H1 (cell line): ENCODE results near the gene FAM170B. TPM values are rescaled to one million over a fixed set of nuclear protein-coding genes. Genes with fewer than 3 reads are reported as not detected.

Experiments used
- CTCF ChIA-PET: fragments of 300-600 bp; sonication (Branson Sonifier 250); formaldehyde crosslinking; loops from one replicate; lab custom pipeline; 2021; ENCODE audit not compliant: partially characterized antibody; lab: Charles Lee
- POLR2A ChIA-PET: fragments of 300-600 bp; sonication (Branson Sonifier 250); formaldehyde crosslinking; loops from one replicate; lab custom pipeline; 2021; ENCODE audit warnings: inconsistent platforms; ENCODE audit not compliant: partially characterized antibody; lab: Charles Lee
- DNase-seq, 2 experiments: peaks; one replicate each; pipeline versions ENCODE4 v3.0.0 to v3.0.0-alpha.2; 2010 to 2022; ENCODE audit warnings: low spot score in 2 of 2, low read depth in 1 of 2, mixed read lengths in 1 of 2
- FAIRE-seq: peaks from 2 replicates; lab custom pipeline; 2011; peaks lifted over from hg19 to GRCh38; lab: Jason Lieb, UNC
- H2AFZ ChIP-seq: 2 replicates; pipeline ENCODE4 v1.8.1; 2012; ENCODE audit warnings: low read length, inconsistent platforms
- H2AK5ac ChIP-seq: 2 replicates; pipeline ENCODE4 v1.6.1; 2013; ENCODE audit warnings: low read depth, low read length
- H2BK120ac ChIP-seq: replicated peaks from 2 replicates; pipeline ENCODE3; 2013; ENCODE audit warnings: low read depth, low read length, inconsistent platforms
- H2BK12ac ChIP-seq: 2 replicates; pipeline ENCODE4 v1.6.1; 2013; ENCODE audit warnings: low read depth, low read length
- H2BK15ac ChIP-seq: 2 replicates; pipeline ENCODE4 v1.6.1; 2013; ENCODE audit warnings: low read length
- H2BK20ac ChIP-seq: 2 replicates; pipeline ENCODE4 v1.6.1; 2013; ENCODE audit warnings: low read length
- H2BK5ac ChIP-seq: 2 replicates; pipeline ENCODE4 v1.6.1; 2013; ENCODE audit warnings: low read depth, low read length
- H3K14ac ChIP-seq: 2 replicates; pipeline ENCODE4 v1.6.1; 2013; ENCODE audit warnings: inconsistent platforms; ENCODE audit not compliant: insufficient read length
- H3K18ac ChIP-seq: 2 replicates; pipeline ENCODE4 v1.6.1; 2013; ENCODE audit warnings: low read length; ENCODE audit errors: extremely low read depth
- H3K23ac ChIP-seq: 2 replicates; pipeline ENCODE4 v1.6.1; 2013; ENCODE audit warnings: inconsistent platforms; ENCODE audit not compliant: insufficient read length
- H3K23me2 ChIP-seq: 2 replicates; pipeline ENCODE4 v1.6.1; 2013; ENCODE audit warnings: low read depth, low read length
- H3K27ac ChIP-seq: 2 replicates; pipeline ENCODE4 v1.6.1; 2011; ENCODE audit warnings: low read depth, low read length, inconsistent platforms
- H3K27me3 ChIP-seq, 4 experiments: replicated peaks in 1 of 4; 1 replicate in 1 of 4; 2 replicates in 3 of 4; pipeline versions ENCODE4 v1.6.1 to v1.8.1; 2011 to 2013; ENCODE audit warnings: low read length in 3 of 4, mild to moderate bottlenecking in 3 of 4, inconsistent platforms in 2 of 4, mixed read lengths in 2 of 4, moderate library complexity in 1 of 4; ENCODE audit not compliant: control insufficient read depth in 3 of 4, insufficient read depth in 3 of 4; ENCODE audit errors: extremely low read depth in 1 of 4
- H3K36me3 ChIP-seq, 4 experiments: 2 replicates each; pipeline versions ENCODE4 v1.6.1 to v1.8.1; 2011 to 2013; ENCODE audit warnings: mild to moderate bottlenecking in 4 of 4, low read length in 3 of 4, moderate library complexity in 2 of 4, control low read depth in 1 of 4, inconsistent platforms in 1 of 4; ENCODE audit not compliant: insufficient read depth in 4 of 4, control insufficient read depth in 2 of 4
- H3K4ac ChIP-seq: replicated peaks from 2 replicates; pipeline ENCODE3; 2013; ENCODE audit warnings: low read length, low read depth, mixed read lengths, inconsistent platforms; ENCODE audit not compliant: insufficient read length
- H3K4me1 ChIP-seq, 4 experiments: replicated peaks in 1 of 4; 1 replicate in 1 of 4; 2 replicates in 3 of 4; pipeline versions ENCODE4 v1.6.1 to v1.8.1; 2011 to 2013; ENCODE audit warnings: low read length in 3 of 4, inconsistent platforms in 2 of 4, mixed read lengths in 1 of 4; ENCODE audit not compliant: insufficient read depth in 4 of 4, control insufficient read depth in 3 of 4
- H3K4me2 ChIP-seq, 2 experiments: 2 replicates each; pipeline versions ENCODE4 v1.6.1 to v1.8.1; 2011 to 2013; ENCODE audit warnings: low read depth in 2 of 2, low read length in 2 of 2, control low read depth in 1 of 2, inconsistent platforms in 1 of 2, mild to moderate bottlenecking in 1 of 2; ENCODE audit not compliant: insufficient read depth in 1 of 2
- H3K4me3 ChIP-seq, 4 experiments: fragments of 200-600, 300-600 bp in 1 of 4; sonication (generic), shearing (Covaris generic), sonication (Bioruptor Twin) in 1 of 4; 2 replicates each; pipeline versions ENCODE4 v1.5.1 to v1.8.1; 2011 to 2016; ENCODE audit warnings: low read length in 4 of 4, low read depth in 3 of 4, control low read depth in 2 of 4, inconsistent platforms in 2 of 4, mild to moderate bottlenecking in 2 of 4, mixed read lengths in 1 of 4, moderate library complexity in 1 of 4; ENCODE audit not compliant: insufficient read depth in 2 of 4; ENCODE audit errors: extremely low read depth in 1 of 4
- H3K56ac ChIP-seq: replicated peaks from 2 replicates; pipeline ENCODE3; 2013; ENCODE audit warnings: low read depth, mild to moderate bottlenecking, mixed read lengths, low read length, inconsistent platforms; ENCODE audit not compliant: insufficient read length
- H3K79me1 ChIP-seq: 2 replicates; pipeline ENCODE4 v1.6.1; 2013; ENCODE audit warnings: low read depth, low read length, control low read depth
- H3K79me2 ChIP-seq, 2 experiments: 2 replicates each; pipeline versions ENCODE4 v1.6.1 to v1.8.1; 2012 to 2013; ENCODE audit warnings: low read length in 2 of 2, mild to moderate bottlenecking in 2 of 2, inconsistent platforms in 1 of 2; ENCODE audit not compliant: insufficient read depth in 2 of 2, control insufficient read depth in 1 of 2
- H3K9ac ChIP-seq, 4 experiments: replicated peaks in 1 of 4; 1 replicate in 1 of 4; 2 replicates in 3 of 4; pipeline versions ENCODE4 v1.6.1 to v1.8.1; 2011 to 2013; ENCODE audit warnings: low read depth in 3 of 4, low read length in 3 of 4, control low read depth in 2 of 4, mild to moderate bottlenecking in 2 of 4, moderate library complexity in 2 of 4, inconsistent platforms in 1 of 4; ENCODE audit errors: extremely low read depth in 1 of 4
- H3K9me3 ChIP-seq, 2 experiments: 2 replicates each; pipeline versions ENCODE4 v1.6.1 to v1.8.1; 2012 to 2013; ENCODE audit warnings: mild to moderate bottlenecking in 2 of 2, moderate library complexity in 2 of 2, control low read depth in 1 of 2, inconsistent platforms in 1 of 2, low read depth in 1 of 2, low read length in 1 of 2, mixed read lengths in 1 of 2; ENCODE audit not compliant: insufficient read depth in 2 of 2
- H4K20me1 ChIP-seq, 2 experiments: replicated peaks in 1 of 2; 2 replicates each; pipeline versions ENCODE3 to v1.8.1; 2011 to 2013; ENCODE audit warnings: inconsistent platforms in 2 of 2, low read length in 2 of 2, mild to moderate bottlenecking in 1 of 2; ENCODE audit not compliant: insufficient read depth in 2 of 2, control insufficient read depth in 1 of 2
- H4K5ac ChIP-seq: 2 replicates; pipeline ENCODE4 v1.6.1; 2013; ENCODE audit warnings: low read length, low read depth, mixed read lengths, inconsistent platforms; ENCODE audit not compliant: insufficient read length
- H4K8ac ChIP-seq: 2 replicates; pipeline ENCODE4 v1.8.0; 2013; ENCODE audit warnings: mild to moderate bottlenecking, moderate library complexity, low read length, inconsistent platforms; ENCODE audit not compliant: insufficient read depth; ENCODE audit errors: extremely low read depth
- H4K91ac ChIP-seq: replicated peaks from 2 replicates; pipeline ENCODE3; 2013; ENCODE audit warnings: low read length, mixed read lengths, inconsistent platforms; ENCODE audit not compliant: insufficient read length
- CTBP2 ChIP-seq: IDR thresholded peaks from 2 replicates; pipeline ENCODE4 v1.7.0; 2011; ENCODE audit warnings: borderline replicate concordance, mild to moderate bottlenecking, moderate library complexity, mixed read lengths, low read length; ENCODE audit not compliant: insufficient read depth, insufficient read length
- KDM4A ChIP-seq: IDR thresholded peaks from one replicate; pipeline ENCODE4 v1.7.1; 2012; ENCODE audit warnings: low read depth, mild to moderate bottlenecking, moderate library complexity, low read length, inconsistent platforms; ENCODE audit not compliant: severe bottlenecking
- POU5F1 ChIP-seq: IDR thresholded peaks from 2 replicates; pipeline ENCODE4 v1.6.1; 2011; ENCODE audit warnings: low read depth, mild to moderate bottlenecking, low read length, moderate library complexity
- RBBP5 ChIP-seq: IDR thresholded peaks from 2 replicates; pipeline ENCODE4 v1.7.1; 2012; ENCODE audit warnings: low read depth, mild to moderate bottlenecking, inconsistent platforms, low read length, moderate library complexity, borderline replicate concordance
- WGBS, 2 experiments: shearing (Covaris generic) in 1 of 2; methylation state at CpG; one replicate each; pipeline versions ENCODE4 v1.1.6 to v1.1.7; 2013 to 2015; ENCODE audit warnings: low lambda C conversion rate in 2 of 2, mixed read lengths in 2 of 2, inconsistent platforms in 1 of 2, low coverage in 1 of 2, missing lambda C conversion rate in 1 of 2; ENCODE audit not compliant: insufficient replicate concordance in 2 of 2, insufficient coverage in 1 of 2, insufficient read length in 1 of 2; ENCODE audit errors: extremely low coverage in 1 of 2, missing lambda C conversion rate in 1 of 2; 5-methylcytosine and 5-hydroxymethylcytosine counted together
- polyA plus RNA-seq, 7 experiments: library from polyadenylated mRNA; depleted of rRNA in 3 of 7; stranded (reverse) in 5 of 7; unstranded in 2 of 7; fragments of >200 nt in 5 of 7; fragments of 200-250 nt in 2 of 7; gene quantifications; 1 replicate in 5 of 7; 2 replicates in 1 of 7; 4 replicates in 1 of 7; pipeline versions ENCODE4 v1.2.1 to v1.2.3, GENCODE V29; 2011 to 2013; ENCODE audit warnings: missing spikeins in 2 of 7, mixed read lengths in 2 of 7
- total RNA-seq: library from RNA; stranded (reverse); fragmentation: NEBNext Ultra II Directional; extraction: Animal tissue kit (Norgen Biotek cat#: 25700); gene quantifications from 2 replicates; pipeline ENCODE4 v1.2.1, GENCODE V29; 2021
- TF ChIP-seq, protein P1 (sequence below): IDR thresholded peaks from 2 replicates; pipeline ENCODE4 v1.6.1; 2012; ENCODE audit warnings: inconsistent platforms

FAM170B gene
- total and polyA plus RNA-seq, 2 of the 8 experiments (the other 6 are each of a cell fraction or from before 2014, with no cell fraction given) = not detected

DNA sequence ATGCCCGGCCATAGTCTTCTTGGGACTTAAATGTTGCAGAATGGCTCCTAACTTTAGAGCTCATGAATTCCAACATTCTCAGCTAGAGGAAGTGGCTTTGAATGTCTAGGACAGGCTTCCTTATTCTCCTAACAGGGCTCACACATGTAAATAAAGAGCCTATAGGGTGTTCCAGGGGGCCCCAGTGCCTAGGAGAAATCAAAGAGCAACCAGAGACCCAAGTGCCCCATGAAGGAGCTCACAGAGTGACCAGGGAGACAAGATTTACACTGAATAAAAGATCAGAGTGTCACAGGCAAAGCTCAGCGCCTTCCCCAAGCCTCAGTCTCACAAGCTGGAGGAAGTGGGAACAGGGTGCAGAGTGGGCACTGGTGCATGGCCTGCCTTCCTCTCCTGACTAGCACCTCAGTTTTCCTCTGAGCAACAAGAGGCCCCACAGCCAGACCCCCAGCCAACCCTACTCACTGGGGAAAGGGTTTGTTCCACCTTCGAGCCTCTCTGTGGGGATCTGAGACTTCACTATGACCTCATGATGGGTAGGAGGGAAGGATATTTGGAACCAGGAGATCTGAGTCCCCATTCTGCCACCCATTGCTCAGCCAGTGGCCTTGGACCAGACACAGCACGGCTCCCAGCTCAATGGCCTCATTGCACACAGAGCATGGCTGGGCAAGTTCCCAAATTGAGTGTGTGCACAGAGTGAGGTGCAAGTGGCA is 38.4 kb upstream of the FAM170B start:
- DNase-seq (peak in 1 of 2 experiments; percentile 3), FAIRE-seq (no peak)
- Histone ChIP-seq H3K23ac (no peak overlapping the region), H3K56ac (no peak overlapping the region), H2BK20ac (no peak overlapping the region), H3K9ac (no peak overlapping the region), H4K5ac (no peak overlapping the region), H3K36me3 (no peaks in the 10 kb centered on the region), H2AK5ac (no peak overlapping the region), H4K91ac (no peak overlapping the region), H3K79me2 (no peaks in the 10 kb centered on the region), H2BK15ac (no peak overlapping the region), H3K27ac (no peak overlapping the region), H3K14ac (no peak overlapping the region)
- TF ChIP-seq KDM4A = no peak
- TF ChIP-seq POU5F1 = no peak
- TF ChIP-seq CTBP2 = no peak
- TF ChIP-seq RBBP5 = no peak
- TF ChIP-seq, protein P1, sequence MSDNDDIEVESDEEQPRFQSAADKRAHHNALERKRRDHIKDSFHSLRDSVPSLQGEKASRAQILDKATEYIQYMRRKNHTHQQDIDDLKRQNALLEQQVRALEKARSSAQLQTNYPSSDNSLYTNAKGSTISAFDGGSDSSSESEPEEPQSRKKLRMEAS = no peak
- TF ChIP-seq, all 59 proteins: peak for 0
- POLR2A ChIA-PET = no interaction called here
- Histone ChIP-seq H3K4ac (no peak overlapping the region), H3K4me3 (no peak overlapping the region), H3K79me1 (no peaks in the 10 kb centered on the region), H3K9me3 (no peaks in the 10 kb centered on the region), H2BK5ac (no peak overlapping the region), H3K27me3 (no peaks in the 10 kb centered on the region; a peak in 1 of 7 replicates), H3K4me1 (no peaks in the 10 kb centered on the region; a peak in 1 of 7 replicates), H3K18ac (no peak overlapping the region), H3K23me2 (no peaks in the 10 kb centered on the region), H4K20me1 (no peaks in the 10 kb centered on the region), H2BK12ac (no peak overlapping the region), H3K4me2 (no peak overlapping the region), H2BK120ac (no peak overlapping the region), H2AFZ (no peak overlapping the region), H4K8ac (no peak overlapping the region)
- CTCF ChIA-PET = interaction anchor here (0.8 to 4.6 kb wide), 7 partner anchors 9 to 514 kb away, joined by 3 to 49 read pairs (median 4); partner anchors contain the start of gene TMEM273
- WGBS, 2 experiments = 95% methylated on average over 4 of the region's 4 CpGs; no CpG with 5 or more reads in 1 of the 2 experiments
